GM20000 (cell line): ENCODE data around the gene GPHA2.

ENCODE experiments used
- DNase-seq: peaks from one replicate; pipeline ENCODE4 v3.0.0; 2012; ENCODE audit warnings: low spot score
- TF ChIP-seq, protein P1 (sequence below): IDR thresholded peaks from 2 replicates; pipeline ENCODE4 v1.5.1; 2012; ENCODE audit warnings: mild to moderate bottlenecking, control low read depth; ENCODE audit errors: extremely low read depth, missing control alignments

The GPHA2 gene

GRCh38 chr11:64893194-64894069 lies 42.3 kb downstream of the GPHA2 start:
- TF ChIP-seq, protein P1, sequence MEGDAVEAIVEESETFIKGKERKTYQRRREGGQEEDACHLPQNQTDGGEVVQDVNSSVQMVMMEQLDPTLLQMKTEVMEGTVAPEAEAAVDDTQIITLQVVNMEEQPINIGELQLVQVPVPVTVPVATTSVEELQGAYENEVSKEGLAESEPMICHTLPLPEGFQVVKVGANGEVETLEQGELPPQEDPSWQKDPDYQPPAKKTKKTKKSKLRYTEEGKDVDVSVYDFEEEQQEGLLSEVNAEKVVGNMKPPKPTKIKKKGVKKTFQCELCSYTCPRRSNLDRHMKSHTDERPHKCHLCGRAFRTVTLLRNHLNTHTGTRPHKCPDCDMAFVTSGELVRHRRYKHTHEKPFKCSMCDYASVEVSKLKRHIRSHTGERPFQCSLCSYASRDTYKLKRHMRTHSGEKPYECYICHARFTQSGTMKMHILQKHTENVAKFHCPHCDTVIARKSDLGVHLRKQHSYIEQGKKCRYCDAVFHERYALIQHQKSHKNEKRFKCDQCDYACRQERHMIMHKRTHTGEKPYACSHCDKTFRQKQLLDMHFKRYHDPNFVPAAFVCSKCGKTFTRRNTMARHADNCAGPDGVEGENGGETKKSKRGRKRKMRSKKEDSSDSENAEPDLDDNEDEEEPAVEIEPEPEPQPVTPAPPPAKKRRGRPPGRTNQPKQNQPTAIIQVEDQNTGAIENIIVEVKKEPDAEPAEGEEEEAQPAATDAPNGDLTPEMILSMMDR, result no peak

DNA sequence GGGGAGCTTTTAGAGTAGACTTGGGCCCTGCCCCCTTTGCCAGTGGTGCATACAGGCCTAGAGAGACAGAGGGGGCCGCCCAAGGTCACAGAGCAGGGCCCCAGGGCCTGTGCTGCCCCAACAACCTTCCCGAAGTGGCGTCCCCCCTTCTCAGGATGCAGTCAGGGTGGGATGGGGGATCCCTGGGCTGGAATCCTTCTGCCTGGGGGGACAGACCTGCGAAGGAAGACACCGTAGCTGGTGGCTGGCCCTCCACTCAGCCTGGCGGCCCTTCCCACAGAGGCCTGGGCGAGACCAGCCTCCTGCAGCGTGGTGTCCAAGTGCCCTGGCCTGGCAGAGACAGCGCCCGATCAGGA lies 42.9 kb downstream of the GPHA2 start:
- TF ChIP-seq, protein P1, result no peak
- no peak for DNase-seq

More at GRCh38 chr11:64893194-64894069, 42.3 kb downstream of the GPHA2 start:
- no peak for DNase-seq

- TF ChIP-seq, protein P1, result no peak
- no peak for DNase-seq
Measured at GRCh38 chr11:64892411-64892831, 43.3 kb downstream of the GPHA2 start.

GRCh38 chr11:64891880-64892279 lies 43.8 kb downstream of the GPHA2 start:
- DNase-seq, result no peak
- TF ChIP-seq, protein P1, result no peak

DNA sequence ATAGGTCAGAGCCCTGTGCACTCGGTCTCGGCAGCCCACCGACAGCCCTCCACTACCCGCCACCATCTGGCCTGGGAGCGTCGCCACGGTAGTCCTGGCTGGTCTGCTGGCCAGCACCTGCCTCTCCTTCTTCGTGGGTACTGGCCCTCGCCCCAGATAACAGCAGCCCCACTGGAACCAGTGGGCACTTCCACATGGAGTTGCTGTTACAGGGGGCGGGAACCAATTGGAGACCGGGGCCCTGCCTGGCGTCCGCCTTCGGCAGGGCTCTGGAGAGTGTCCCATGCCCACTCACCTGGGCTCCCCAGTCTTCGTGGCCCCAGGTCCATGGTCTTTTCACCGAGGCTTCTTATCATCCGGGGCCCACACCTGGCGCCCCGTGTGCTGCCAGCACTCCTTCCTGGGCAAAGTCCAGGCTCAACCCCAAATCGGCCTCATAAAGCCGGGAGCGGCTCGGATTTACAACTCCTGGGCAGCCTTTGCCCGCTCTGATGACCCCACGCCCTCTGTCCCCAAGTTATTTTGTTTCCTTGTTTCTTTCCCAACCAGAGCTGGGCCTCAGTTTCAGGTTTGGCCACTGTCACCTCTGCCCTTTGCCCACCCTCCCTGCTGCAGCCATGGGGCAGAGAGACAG lies 44.4 kb downstream of the GPHA2 start:
- DNase-seq, result no peak
- TF ChIP-seq, protein P1, result no peak

DNA sequence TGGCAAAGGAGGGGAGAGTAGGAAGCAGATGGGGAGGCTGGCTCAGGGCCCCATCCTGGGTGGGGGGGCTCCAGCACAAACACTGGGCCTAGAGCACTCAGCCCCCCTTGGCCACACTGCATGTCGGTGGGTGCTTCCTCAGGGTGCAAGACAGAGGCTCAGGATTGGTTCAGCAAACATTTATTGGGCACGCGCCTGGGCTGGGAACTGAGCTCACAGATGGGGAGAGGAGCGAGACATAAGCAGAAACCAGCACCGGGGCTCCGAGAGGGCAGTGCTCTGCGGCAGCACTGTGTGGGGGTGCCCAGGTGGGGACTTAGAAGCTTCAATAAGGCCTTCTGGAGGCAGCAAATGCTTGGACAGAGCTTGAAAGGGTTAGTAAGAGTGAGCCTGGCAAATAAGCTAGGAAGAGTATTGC lies 45.2 kb downstream of the GPHA2 start:
- TF ChIP-seq, protein P1, result no peak
- DNase-seq, result no peak
